ENCODE data around the gene RUNX1. TPM values are rescaled to one million over a fixed set of nuclear protein-coding genes. Genes with fewer than 3 reads are reported as not detected.

RUNX1 gene
- total and polyA plus RNA-seq, 10 of the 15 experiments (the other 5 are each of a cell fraction or from before 2014, with no cell fraction given), result 0.90 to 15.2 (median 4.1) TPM

GRCh38 chr21:34915364-34915841 is 133.7 kb downstream of the RUNX1 start (continued):
- no peak for TF ChIP-seq CEBPZ (IDR thresholded peaks at IDR 0.05; ENCODE audit: low read depth, low read length)
- no peak for TF ChIP-seq CEBPB (IDR thresholded peaks at IDR 0.05; ENCODE audit: borderline replicate concordance in 1 of 2, low read depth in 2 of 2, low read length in 2 of 2)

- peaks cover 25% of the 10 kb centered on the region for H3K4me1 ChIP-seq (ENCODE audit: control insufficient read depth, insufficient read depth, low read length)
- no TSS peak for BruUV-seq (replicated peaks)
- H3K36me3 ChIP-seq (ENCODE audit: control insufficient read depth in 2 of 2, insufficient read depth in 2 of 2, low read length in 1 of 2), result no peaks in the 10 kb centered on the region
- SMC1A ChIA-PET (ENCODE audit: uncharacterized antibody, unreplicated experiment), result interaction anchor here (1.1 kb wide), 1 partner anchor 48 kb away, joined by 3 read pairs; no protein-coding TSS in a partner anchor
- no peak overlapping the region for H3K4me3 ChIP-seq
- H4K20me1 ChIP-seq (ENCODE audit: control insufficient read depth, insufficient read depth), result peaks cover 7% of the 10 kb centered on the region
- in situ Hi-C loops (cut with MboI), result no loop called here
- no peaks in the 10 kb centered on the region for H3K79me2 ChIP-seq (ENCODE audit: control insufficient read depth, insufficient read depth, low read length)
- ATAC-seq (no peak), FAIRE-seq (no peak), DNase-seq (ENCODE audit: low read depth, low spot score) (no peak)
- CTCF ChIA-PET, result interaction anchor here (0.9 kb wide), 1 partner anchor 24 kb away, joined by 3 read pairs; no protein-coding TSS in a partner anchor
- no peak overlapping the region for H3K9ac ChIP-seq (ENCODE audit: control insufficient read depth, insufficient read depth, low read length)
- no peak overlapping the region for H2AFZ ChIP-seq (ENCODE audit: control insufficient read depth, low read depth, low read length)
- H3K27ac ChIP-seq (ENCODE audit: control insufficient read depth, insufficient read depth), result no peak overlapping the region
- no peaks in the 10 kb centered on the region for H3K9me3 ChIP-seq (replicated peaks; ENCODE audit: control insufficient read depth, insufficient read depth, low read length)
- POLR2A ChIA-PET, result no interaction called here
- TF ChIP-seq MAX (IDR thresholded peaks at IDR 0.05; ENCODE audit: low read depth, low read length), result no peak
- 46% methylated on average over 3 of the region's 3 CpGs for WGBS (ENCODE audit: insufficient coverage, insufficient replicate concordance, low lambda C conversion rate, missing lambda C conversion rate)
- H3K4me2 ChIP-seq (ENCODE audit: control insufficient read depth, insufficient read depth), result no peak overlapping the region
- peaks cover 0 to 11% of the 10 kb centered on the region in 2 experiments; a peak in 2 of 4 replicates for H3K27me3 ChIP-seq (replicated peaks in 1 of 2; ENCODE audit: control insufficient read depth in 2 of 2, insufficient read depth in 2 of 2, low read length in 1 of 2)
- intact Hi-C loops (cut with micrococcal nuclease; ENCODE audit: unreplicated experiment), result no loop called here
- RAD21 ChIA-PET (ENCODE audit: unreplicated experiment), result no interaction called here
Measured at GRCh38 chr21:34914239-34914638, 134.9 kb downstream of the RUNX1 start.

All from GM12878 (cell line).